ENCODE data around the gene NCOA3.

The NCOA3 gene

GRCh38 chr20:47674686-47675085, 173.0 kb downstream of the NCOA3 start:
- Histone ChIP-seq H3K9me3 (ENCODE audit: low read length) (no peaks in the 10 kb centered on the region), H3K27ac (ENCODE audit: low read depth, low read length, poor library complexity, severe bottlenecking) (no peak overlapping the region), H3K4me3 (ENCODE audit: low read depth, low read length, poor library complexity, severe bottlenecking) (no peak overlapping the region), H3F3A (ENCODE audit: insufficient read depth, low read length) (no peaks in the 10 kb centered on the region), H3K27me3 (ENCODE audit: insufficient read depth, low read length) (peaks cover 5% of the 10 kb centered on the region; the same call in 1 of the 2 replicates), H3K79me2 (ENCODE audit: insufficient read depth, low read length) (no peaks in the 10 kb centered on the region), H3K9me2 (ENCODE audit: low read depth, low read length) (no peaks in the 10 kb centered on the region), H3K36me3 (ENCODE audit: insufficient read depth, low read length) (no peaks in the 10 kb centered on the region), H3K9ac (ENCODE audit: low read length) (no peak overlapping the region), H3K4me1 (ENCODE audit: insufficient read depth, low read length, severe bottlenecking) (no peaks in the 10 kb centered on the region), H3K4me2 (ENCODE audit: low read length) (no peak overlapping the region), H4K20me1 (ENCODE audit: insufficient read depth, low read length) (no peaks in the 10 kb centered on the region), H2AFZ (ENCODE audit: low read length) (no peak overlapping the region)
- TF ChIP-seq EZH2 (IDR thresholded peaks at IDR 0.05; ENCODE audit: borderline replicate concordance, low read length) (no peak), CTCF (IDR thresholded peaks at IDR 0.05; ENCODE audit: low read length) (no peak)

- no peak overlapping the region for H2AFZ ChIP-seq (ENCODE audit: low read length)
- peaks cover 5% of the 10 kb centered on the region; the same call in 1 of the 2 replicates for H3K27me3 ChIP-seq (ENCODE audit: insufficient read depth, low read length)
- H3K27ac ChIP-seq (ENCODE audit: low read depth, low read length, poor library complexity, severe bottlenecking), result no peak overlapping the region
- H3K79me2 ChIP-seq (ENCODE audit: insufficient read depth, low read length), result no peaks in the 10 kb centered on the region
- no peaks in the 10 kb centered on the region for H3F3A ChIP-seq (ENCODE audit: insufficient read depth, low read length)
- TF ChIP-seq CTCF (IDR thresholded peaks at IDR 0.05; ENCODE audit: low read length) (no peak), EZH2 (IDR thresholded peaks at IDR 0.05; ENCODE audit: borderline replicate concordance, low read length) (no peak)
- no peaks in the 10 kb centered on the region for H3K9me2 ChIP-seq (ENCODE audit: low read depth, low read length)
- no peak overlapping the region for H3K9ac ChIP-seq (ENCODE audit: low read length)
- H3K36me3 ChIP-seq (ENCODE audit: insufficient read depth, low read length), result no peaks in the 10 kb centered on the region
- no peak overlapping the region for H3K4me2 ChIP-seq (ENCODE audit: low read length)
- H3K4me1 ChIP-seq (ENCODE audit: insufficient read depth, low read length, severe bottlenecking), result no peaks in the 10 kb centered on the region
- no peaks in the 10 kb centered on the region for H4K20me1 ChIP-seq (ENCODE audit: insufficient read depth, low read length)
- H3K4me3 ChIP-seq (ENCODE audit: low read depth, low read length, poor library complexity, severe bottlenecking), result no peak overlapping the region
- no peaks in the 10 kb centered on the region for H3K9me3 ChIP-seq (ENCODE audit: low read length)
Observed at GRCh38 chr20:47675190-47676142, 173.8 kb downstream of the NCOA3 start.

- Histone ChIP-seq H3K36me3 (ENCODE audit: insufficient read depth, low read length) (no peaks in the 10 kb centered on the region), H4K20me1 (ENCODE audit: insufficient read depth, low read length) (no peaks in the 10 kb centered on the region), H3K9me3 (ENCODE audit: low read length) (no peaks in the 10 kb centered on the region), H3K27me3 (ENCODE audit: insufficient read depth, low read length) (peaks cover 5% of the 10 kb centered on the region), H3K4me3 (ENCODE audit: low read depth, low read length, poor library complexity, severe bottlenecking) (no peak overlapping the region), H3K27ac (ENCODE audit: low read depth, low read length, poor library complexity, severe bottlenecking) (no peak overlapping the region), H2AFZ (ENCODE audit: low read length) (no peak overlapping the region), H3K9me2 (ENCODE audit: low read depth, low read length) (no peaks in the 10 kb centered on the region), H3K4me2 (ENCODE audit: low read length) (no peak overlapping the region), H3K9ac (ENCODE audit: low read length) (no peak overlapping the region), H3F3A (ENCODE audit: insufficient read depth, low read length) (no peaks in the 10 kb centered on the region), H3K79me2 (ENCODE audit: insufficient read depth, low read length) (no peaks in the 10 kb centered on the region), H3K4me1 (ENCODE audit: insufficient read depth, low read length, severe bottlenecking) (no peaks in the 10 kb centered on the region)
- TF ChIP-seq CTCF (IDR thresholded peaks at IDR 0.05; ENCODE audit: low read length) (no peak; the same call in 1 of the 2 replicates), EZH2 (IDR thresholded peaks at IDR 0.05; ENCODE audit: borderline replicate concordance, low read length) (no peak)
Observed at GRCh38 chr20:47676219-47676721, 174.6 kb downstream of the NCOA3 start.

Measured in OCI-LY1 (cell line).